Erythroblast (primary cell): ENCODE results near the gene AP3B1.

Experiments used
- GATA1 ChIP-seq: IDR thresholded peaks from 2 replicates; pipeline ENCODE4 v1.6.1; 2011; ENCODE audit warnings: low read depth, mild to moderate bottlenecking, control low read depth, low read length, moderate library complexity
- POLR2A ChIP-seq: IDR thresholded peaks from 2 replicates; pipeline ENCODE4 v1.6.1; 2011; ENCODE audit warnings: mild to moderate bottlenecking, low read length

GRCh38 chr5:78002690-78003089, 291.8 kb downstream of the AP3B1 start:
- TF ChIP-seq POLR2A, result no peak
- TF ChIP-seq GATA1, result no peak
